ENCODE results near the gene CCT6A.
"Not testable (repeated sequence)": the region's sequence is repeated elsewhere in the genome, so short reads cannot be mapped to it uniquely, and the experiment has no call there.

Gene CCT6A

DNA sequence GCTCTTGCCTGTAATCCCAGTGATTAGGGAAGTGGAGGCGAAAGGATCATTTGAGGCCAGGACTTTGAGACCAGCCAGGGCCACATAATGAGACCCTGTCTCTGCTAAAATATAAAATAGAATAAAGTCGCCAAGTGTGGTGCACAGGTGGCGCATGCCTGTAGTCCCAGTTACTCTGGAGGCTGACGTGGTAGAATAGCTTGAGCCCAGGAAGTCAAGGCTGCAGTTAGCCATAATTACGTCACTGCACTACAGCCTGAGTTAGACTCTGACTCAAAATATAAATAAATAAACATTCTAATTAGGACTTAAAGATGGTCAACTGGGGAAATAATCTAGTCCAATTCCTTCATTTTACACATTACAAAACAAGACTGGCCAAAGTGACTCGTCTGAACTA lies 53.9 kb downstream of the CCT6A start:
- FAIRE-seq: no peak

DNA sequence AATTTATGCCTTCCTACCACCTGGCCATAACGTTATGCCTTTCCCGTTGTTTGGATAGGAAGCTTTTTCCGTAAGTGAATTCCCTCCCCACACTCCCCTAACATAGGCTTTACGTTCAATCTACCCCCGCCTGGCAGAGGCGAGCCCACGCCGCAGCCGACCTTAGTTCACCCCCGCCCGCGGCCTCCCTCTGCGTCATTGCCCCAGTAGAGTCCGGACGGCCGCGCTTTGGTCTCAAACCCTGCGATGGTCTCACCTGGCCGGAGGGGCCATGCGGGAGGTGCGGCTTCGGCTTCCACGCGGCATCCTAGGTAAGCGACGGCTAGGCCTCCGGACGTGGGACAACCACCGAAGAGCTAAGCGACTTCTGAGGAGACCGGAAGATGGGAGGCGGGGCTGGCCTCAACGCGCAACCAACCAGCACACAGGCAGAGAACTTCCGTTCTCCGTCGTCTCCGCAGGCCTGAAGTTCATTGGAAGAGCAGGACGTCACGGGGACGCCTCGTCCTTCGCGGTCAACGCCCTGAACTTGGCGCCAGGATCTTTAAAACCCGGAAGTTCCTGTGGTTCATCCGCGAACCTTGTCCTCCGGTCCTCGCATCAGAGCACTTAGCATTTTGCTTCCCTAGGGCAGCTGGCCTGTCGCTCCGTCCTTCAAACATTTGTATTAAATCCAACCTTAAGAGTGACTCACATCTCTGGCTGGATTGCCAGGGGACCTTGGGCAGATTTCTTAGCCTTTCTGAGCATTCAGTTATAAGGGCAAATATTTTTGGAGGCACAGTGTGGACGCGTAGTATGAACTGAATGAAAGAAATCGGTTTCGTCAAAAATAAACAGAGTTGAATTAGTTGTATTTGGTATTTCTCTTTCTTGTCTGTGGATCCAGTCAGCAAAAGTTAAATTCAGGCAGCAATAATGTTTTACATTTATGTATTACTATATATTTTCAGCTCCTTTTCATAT lies 54.8 kb downstream of the CCT6A start, which contains the start of gene CHCHD2:
Gene CHCHD2 (minus strand): TSS at position 369 of the 966 bp plus-strand sequence. CDS start 63 bp downstream, at position 306.
- FAIRE-seq: peak; percentile 95

DNA sequence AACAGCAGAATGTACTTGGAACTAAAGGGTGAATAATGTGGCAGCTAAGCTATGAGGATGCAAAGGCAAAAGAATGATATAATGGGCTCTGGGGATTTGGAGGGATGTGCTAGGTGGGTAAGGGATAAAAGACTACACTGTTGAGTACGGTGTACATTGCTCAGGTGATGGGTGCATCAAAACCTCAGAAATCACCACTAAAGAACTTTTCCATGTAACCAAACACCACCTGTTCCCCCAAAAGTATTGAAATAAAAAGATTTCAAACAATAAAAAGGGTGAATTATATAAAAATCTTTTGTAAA lies 56.3 kb downstream of the CCT6A start:
- FAIRE-seq: no peak

DNA sequence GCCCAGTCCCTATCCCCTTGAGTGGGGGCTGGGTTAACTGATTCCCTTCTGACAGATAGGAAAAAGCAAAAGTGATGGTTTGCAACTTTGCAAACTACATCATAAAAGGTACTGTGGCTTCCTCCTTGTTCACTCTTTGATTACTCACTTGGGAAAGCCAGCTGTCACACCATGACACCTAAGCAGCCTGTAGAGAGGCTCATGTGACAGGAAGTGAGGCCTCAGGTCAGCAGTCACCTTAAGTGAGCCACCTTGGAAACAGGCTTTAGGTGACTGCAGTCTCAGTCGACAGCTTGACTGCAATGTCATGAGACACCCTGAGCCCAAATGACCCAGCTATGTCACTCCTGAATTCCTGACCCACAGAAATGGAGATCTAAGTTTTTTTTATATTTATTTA lies 59.0 kb downstream of the CCT6A start:
- no peak for FAIRE-seq

DNA sequence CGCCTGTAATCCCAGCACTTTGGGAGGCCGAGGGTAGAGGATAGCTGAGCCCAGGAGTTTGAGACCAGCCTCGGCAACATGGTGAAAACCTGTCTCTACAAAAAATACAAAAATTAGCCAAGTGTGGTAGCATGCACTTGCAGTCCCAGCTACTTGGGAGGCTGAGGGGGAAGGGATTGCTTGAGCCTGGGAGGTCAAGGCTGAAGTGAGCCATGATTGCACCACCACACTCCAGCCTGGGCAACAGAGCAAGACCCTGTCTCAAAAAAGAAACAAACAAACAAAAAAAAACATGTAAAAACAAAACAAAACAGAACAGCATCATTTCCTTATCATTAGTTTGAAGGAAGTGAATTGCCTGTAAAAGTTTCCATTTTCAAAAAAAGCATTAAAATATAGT lies 60.7 kb downstream of the CCT6A start:
- not testable (repeated sequence) for FAIRE-seq

All from G401.6 (cell line).